Erythroblast (primary cell): ENCODE results near the gene RELN.

Source experiments
- GATA1 ChIP-seq: IDR thresholded peaks from 2 replicates; pipeline ENCODE4 v1.6.1; 2011; ENCODE audit warnings: low read depth, mild to moderate bottlenecking, control low read depth, low read length, moderate library complexity
- POLR2A ChIP-seq: IDR thresholded peaks from 2 replicates; pipeline ENCODE4 v1.6.1; 2011; ENCODE audit warnings: mild to moderate bottlenecking, low read length

GRCh38 chr7:103717574-103717973 is 271.9 kb downstream of the RELN start:
- TF ChIP-seq POLR2A (no peak), GATA1 (no peak)
